Measurements from ENCODE around the gene SCN3B.

SCN3B gene

GRCh38 chr11:123653827-123654565, 428 bp downstream of the SCN3B start:
- DNase-seq: peak; percentile 49

- DNase-seq: no peak
Observed at GRCh38 chr11:123653483-123653826, 969 bp downstream of the SCN3B start.

GRCh38 chr11:123652599-123652998, 1.8 kb downstream of the SCN3B start:
- DNase-seq: no peak

GRCh38 chr11:123650901-123651300, 3.5 kb downstream of the SCN3B start:
- DNase-seq: no peak

GRCh38 chr11:123645286-123645975, 9.0 kb downstream of the SCN3B start:
- DNase-seq: no peak

GRCh38 chr11:123642435-123642834, 12.0 kb downstream of the SCN3B start:
- no peak for DNase-seq

GRCh38 chr11:123641495-123641840, 13.0 kb downstream of the SCN3B start:
- DNase-seq: no peak

- peak; percentile 68 for DNase-seq
Observed at GRCh38 chr11:123640677-123641494, 13.5 kb downstream of the SCN3B start.

- no peak for DNase-seq
Observed at GRCh38 chr11:123640029-123640428, 14.4 kb downstream of the SCN3B start.

GRCh38 chr11:123630126-123630608, 24.3 kb downstream of the SCN3B start:
- DNase-seq: no peak

GRCh38 chr11:123628936-123629683, 25.3 kb downstream of the SCN3B start:
- no peak for DNase-seq

GRCh38 chr11:123624974-123625373, 29.4 kb downstream of the SCN3B start:
- no peak for DNase-seq

GRCh38 chr11:123622576-123622975, 31.8 kb downstream of the SCN3B start:
- DNase-seq: no peak

GRCh38 chr11:123616505-123617198, 37.8 kb downstream of the SCN3B start:
- no peak for DNase-seq

- no peak for DNase-seq
Observed at GRCh38 chr11:123611698-123612097, 42.7 kb downstream of the SCN3B start.

- no peak for DNase-seq
Observed at GRCh38 chr11:123608945-123609344, 45.5 kb downstream of the SCN3B start.

- DNase-seq: no peak
Observed at GRCh38 chr11:123608371-123608770, 46.1 kb downstream of the SCN3B start.

GRCh38 chr11:123607781-123608180, 46.6 kb downstream of the SCN3B start:
- no peak for DNase-seq

GRCh38 chr11:123603666-123604065, 50.8 kb downstream of the SCN3B start:
- no peak for DNase-seq

GRCh38 chr11:123601743-123602142, 52.7 kb downstream of the SCN3B start:
- no peak for DNase-seq

GRCh38 chr11:123601136-123601535, 53.3 kb downstream of the SCN3B start:
- DNase-seq: no peak

- DNase-seq: no peak
Observed at GRCh38 chr11:123597859-123598258, 56.6 kb downstream of the SCN3B start.
